Left colon (tissue), 2 donors: ENCODE measurements around the gene TRMT11. TPM values are rescaled to one million over a fixed set of nuclear protein-coding genes. Genes with fewer than 3 reads are reported as not detected.

Experiments
- ATAC-seq: fragments of 200-7000 bp; cut with Tn5 transposase; one replicate; pipeline ENCODE4 v1.9.1; 2020; ENCODE audit warnings: mild to moderate bottlenecking, moderate library complexity
- DNase-seq, 2 donors: peaks; one replicate each; pipeline ENCODE4 v3.0.0-alpha.2; 2020
- intact Hi-C, 2 donors: fragments of 100-400 bp; cut with DNase I in 1 of 2; cut with micrococcal nuclease in 1 of 2; formaldehyde crosslinking; loops; one replicate each; pipeline versions ENCODE4 v1.11.2 to v1.14.0; 2022; cut with DNase I, micrococcal nuclease
- total RNA-seq, 2 donors: library from RNA; stranded (reverse); fragmentation: NEBNext Ultra II Directional; extraction: Animal tissue kit (Norgen Biotek cat#: 25700); gene quantifications; one replicate each; pipeline ENCODE4 v1.2.1, GENCODE V29; 2021
- donor health status: DM: no; HTN: no; CAD: no.
- donor health status: DM: yes; HTN: yes; CAD: no.

TRMT11 gene
- total RNA-seq, 2 donors from 2014 or later, result 15.9 to 17.2 TPM

DNA sequence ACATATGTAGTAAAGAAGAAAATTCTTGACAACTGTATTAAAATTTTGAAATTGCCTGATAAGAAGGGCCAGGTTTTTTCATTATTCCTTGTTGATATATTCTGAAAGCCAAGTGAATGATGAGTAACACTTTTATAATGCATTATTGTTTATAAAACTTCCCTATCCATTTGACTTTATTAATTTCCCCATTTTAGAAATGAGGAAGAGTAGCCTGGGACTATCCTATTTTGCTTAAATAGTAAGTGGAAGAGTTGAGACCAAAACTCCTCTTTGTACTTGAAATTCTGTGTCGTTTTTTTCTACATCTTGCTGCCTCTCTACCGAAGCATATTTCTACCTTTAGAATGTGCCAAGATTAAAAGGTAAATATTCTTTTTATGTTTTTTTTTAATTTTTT lies 39.7 kb downstream of the TRMT11 start:
- no peak for DNase-seq
- intact Hi-C loops, result no loop called here
- no peak for ATAC-seq

DNA sequence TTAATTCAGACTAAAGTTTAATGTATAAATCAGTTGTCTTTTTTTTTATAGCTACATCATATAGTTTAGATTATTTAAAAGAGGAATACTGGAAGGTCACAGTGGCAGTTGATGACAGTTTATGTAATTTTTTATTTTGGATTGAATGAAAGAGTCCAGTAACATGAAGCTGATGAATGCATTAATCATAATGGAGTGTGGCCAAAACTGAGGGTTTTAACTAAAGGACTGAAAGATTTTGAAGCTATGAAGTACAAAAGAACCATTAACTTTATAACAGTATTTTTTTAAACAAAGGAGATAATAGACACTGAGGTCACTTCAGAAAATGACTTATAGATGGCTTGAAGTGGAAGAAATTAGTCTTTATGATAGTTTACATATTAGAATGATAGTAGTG lies 41.3 kb downstream of the TRMT11 start:
- intact Hi-C loops, result no loop called here
- DNase-seq (no peak), ATAC-seq (no peak)

DNA sequence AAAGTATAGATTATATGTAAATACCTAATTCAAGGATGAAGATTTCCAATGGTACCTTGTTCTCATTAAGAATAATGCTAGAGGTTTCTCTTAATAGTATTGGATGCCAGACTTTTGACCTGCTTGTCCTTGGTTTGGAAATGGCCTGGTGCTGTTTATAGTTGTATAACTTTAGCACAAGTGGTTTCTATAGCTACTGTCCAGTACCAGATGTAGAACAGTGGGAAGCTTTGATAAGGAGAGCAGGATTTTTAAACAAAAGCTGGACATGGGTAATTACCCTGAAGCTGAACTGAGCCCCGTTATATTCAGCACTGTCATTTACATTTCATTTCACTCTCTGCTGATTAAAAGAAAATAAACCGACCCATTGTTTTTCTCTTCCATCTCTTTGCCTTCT lies 43.7 kb downstream of the TRMT11 start:
- intact Hi-C loops, result no loop called here
- ATAC-seq (no peak), DNase-seq (no peak)

DNA sequence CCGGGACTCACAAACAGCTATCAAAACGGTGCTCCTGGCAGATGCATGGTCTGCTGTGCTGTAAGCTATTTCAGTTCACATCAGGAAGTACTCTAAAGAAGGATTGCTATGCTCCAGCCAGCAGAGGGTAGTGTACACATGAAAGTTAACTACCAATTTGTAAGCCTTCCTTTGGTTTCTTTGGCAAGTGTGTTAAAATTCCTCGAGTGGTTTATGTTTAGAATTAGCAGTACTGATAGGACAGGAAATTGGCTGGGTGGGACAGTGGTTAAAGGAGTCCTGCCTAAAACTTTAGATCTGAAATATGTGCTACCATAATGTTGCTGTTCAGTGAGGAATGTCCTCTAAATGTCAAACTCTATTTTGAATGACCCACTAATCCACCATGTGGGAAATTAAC lies 47.4 kb downstream of the TRMT11 start:
- DNase-seq (peak in 1 of 2 donors; percentile 27), ATAC-seq (peak; percentile 99)
- intact Hi-C loops, result no loop called here

DNA sequence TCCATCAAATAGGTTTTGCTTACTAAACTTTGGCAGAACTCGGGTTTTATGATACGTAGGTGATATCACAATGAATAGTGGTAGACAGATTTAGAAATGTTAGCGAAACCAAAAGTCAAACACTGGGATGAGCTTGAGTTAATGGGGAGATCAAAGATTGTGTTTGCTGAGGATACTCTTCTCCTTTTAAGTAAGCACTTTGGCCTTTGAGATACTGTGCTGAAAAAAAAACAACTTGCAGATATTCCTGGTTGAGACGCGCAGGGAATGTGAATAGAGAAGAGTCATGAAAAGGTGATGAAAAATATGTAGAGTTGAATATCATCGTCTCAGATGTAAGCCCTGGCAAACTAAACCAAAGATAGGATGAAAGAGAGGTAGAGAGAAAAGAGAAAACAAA lies 48.3 kb downstream of the TRMT11 start:
- intact Hi-C loops, result no loop called here
- ATAC-seq, result no peak
- DNase-seq, result no peak

DNA sequence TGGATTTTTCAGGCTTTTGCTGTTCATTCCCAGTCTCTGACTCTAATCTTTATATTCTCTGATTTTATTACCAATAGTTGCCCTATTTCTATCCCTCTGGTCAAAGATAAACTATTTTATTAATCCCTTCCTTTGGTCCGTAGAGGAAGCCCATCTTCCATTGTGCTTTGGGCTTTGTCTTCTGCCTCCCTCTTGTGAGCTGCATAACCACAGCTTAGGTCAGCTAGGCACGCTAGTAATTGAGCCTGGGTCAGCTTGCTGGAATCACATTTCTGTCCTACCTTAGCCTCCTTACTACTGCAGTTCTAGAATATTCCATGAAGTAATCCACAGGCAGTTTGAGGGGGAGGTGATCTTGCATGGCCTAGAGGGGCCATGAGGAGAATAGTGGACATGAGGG lies 49.4 kb downstream of the TRMT11 start:
- no peak for DNase-seq
- intact Hi-C loops, result no loop called here
- ATAC-seq, result no peak

DNA sequence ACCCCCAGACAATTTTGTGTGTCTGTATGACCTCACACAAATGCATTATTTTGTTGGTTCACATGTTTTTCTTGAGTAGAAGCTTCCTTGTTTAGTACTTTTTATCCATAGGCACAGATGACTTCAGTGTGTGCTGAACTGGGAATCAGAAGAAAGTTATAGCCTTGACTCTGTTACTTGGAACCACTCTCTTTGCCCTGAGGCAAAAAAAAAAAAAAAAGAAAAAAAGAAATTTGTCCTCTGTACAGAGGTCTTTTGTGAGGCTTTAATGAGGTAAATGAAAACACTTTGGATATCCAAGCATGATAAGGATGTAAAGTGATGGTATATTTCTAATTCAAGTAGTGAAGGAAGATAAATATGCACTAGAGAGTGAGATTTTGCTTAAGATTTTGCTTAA lies 51.9 kb downstream of the TRMT11 start:
- ATAC-seq (no peak), DNase-seq (no peak)
- intact Hi-C loops, result no loop called here

DNA sequence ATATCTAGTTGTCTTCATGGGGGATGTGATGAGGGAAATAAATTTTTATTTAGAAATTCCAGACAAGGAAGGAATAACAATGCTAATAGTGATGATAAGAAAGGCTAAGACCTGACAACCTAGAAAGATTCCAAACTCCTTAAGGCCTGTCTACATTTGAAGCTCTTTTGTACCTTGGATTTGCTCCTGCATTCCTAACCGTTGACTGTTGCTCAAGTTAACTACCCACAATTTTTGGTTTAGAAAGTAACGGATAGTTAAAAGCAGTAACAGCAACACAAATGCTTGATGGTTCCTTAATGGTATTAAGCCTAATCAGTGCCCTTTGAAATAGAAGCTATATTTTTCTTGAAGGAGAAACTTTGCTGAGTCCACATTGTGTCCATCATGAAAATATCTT lies 52.9 kb downstream of the TRMT11 start:
- no peak for ATAC-seq

DNA sequence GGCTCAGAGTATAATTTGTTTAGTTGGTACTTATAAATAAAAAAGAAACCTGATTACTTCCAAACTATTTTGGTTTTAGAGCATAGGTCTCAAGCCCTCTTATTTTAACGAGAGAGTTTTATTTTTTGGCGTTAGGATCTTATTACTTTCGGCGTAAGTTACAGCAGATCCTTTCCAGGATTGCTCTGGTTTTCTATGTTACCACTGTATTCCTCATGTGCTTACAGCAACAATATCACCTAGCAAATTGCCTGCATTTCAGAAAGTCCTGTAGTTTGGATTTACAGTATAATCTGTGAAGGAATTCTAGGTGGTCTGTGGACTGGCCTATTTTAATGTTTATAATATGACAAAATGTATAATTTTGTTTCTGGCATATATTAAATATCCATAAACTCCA lies 54.1 kb downstream of the TRMT11 start:
- peak; percentile 69 for ATAC-seq
- intact Hi-C loops, result no loop called here
- DNase-seq, result no peak

More for the DNA sequence above, 52.9 kb downstream of the TRMT11 start:
- no peak for DNase-seq
- intact Hi-C loops, result no loop called here

DNA sequence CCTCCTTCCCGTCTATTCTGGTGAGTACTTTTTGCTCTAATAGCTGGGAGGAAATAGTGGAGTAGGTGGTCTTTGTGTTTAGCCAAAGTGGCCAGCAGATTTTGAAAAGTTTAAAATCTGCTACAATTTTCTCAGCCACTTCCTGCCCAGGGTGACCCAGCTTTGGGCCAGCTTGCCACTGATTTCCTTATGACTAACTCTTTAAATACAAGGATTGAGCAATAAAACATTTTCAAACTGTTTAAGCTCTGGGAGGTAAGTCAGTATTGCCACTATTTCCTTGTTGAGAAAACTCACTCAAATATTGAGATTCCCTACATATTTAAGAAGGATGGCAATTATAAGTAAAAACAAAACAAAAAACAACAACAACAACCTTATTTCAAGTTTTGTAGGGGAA lies 54.5 kb downstream of the TRMT11 start:
- ATAC-seq (peak; percentile 99), DNase-seq (peak; percentile 45 to 73)
- intact Hi-C loops, result no loop called here

DNA sequence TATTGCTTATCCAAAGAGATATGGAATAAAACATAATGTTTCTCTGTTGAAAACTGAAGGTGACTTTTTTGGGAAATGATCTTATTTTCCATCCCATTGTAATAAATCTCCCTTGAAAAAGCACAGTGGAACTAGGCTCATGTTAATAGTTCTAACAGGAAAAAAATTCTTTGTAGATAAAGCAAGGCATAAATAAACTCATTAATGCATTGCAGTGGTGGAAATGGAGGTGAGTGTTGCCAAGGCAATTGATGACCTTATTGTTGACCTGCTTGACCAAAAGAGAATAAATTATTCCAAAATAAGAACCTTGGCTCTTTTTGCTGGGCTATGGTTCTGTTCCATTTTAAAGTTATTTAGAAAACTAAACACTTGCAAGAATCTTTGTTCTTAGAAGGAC lies 55.2 kb downstream of the TRMT11 start:
- no peak for DNase-seq
- ATAC-seq, result no peak
- intact Hi-C loops, result no loop called here

DNA sequence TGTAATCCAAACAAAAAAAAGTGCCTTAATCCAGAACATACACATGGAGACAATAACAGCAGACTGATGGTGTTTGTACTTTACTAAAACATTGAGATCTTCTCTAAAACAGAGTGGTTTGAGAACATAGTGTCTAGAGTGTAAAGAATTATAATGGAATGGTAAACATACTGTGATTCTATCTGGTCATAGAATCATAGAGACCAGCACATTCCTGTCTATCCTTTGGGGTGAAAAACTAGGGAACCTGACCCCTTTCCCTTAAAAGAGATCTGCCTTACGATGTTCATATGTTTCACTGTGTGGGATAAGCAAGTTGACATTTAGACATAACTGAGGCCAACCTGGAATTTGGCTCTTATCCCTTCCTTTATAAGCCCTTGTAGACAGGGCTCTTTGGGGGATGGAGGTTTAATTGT lies 55.7 kb downstream of the TRMT11 start:
- DNase-seq, result no peak
- intact Hi-C loops, result no loop called here
- no peak for ATAC-seq

DNA sequence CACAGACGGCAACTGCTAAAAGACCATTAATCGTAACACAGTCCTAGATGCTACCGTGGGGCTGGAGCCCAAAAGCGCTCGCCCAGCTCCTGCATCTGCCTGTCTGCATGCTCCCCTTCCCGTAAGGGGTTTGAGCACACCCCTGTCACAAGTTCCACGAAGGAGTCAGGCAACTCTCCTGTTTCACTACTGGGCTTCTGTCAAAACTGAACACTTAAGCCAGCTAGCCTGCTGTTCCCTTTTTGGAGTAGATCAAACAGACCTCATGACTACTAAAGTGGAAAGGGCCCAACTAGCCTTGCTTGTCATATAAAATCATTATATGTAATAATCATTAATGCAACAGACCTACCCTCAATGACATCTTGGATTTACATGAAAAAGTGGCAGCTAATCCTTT lies 61.3 kb downstream of the TRMT11 start:
- intact Hi-C loops, result no loop called here
- no peak for DNase-seq
- ATAC-seq, result no peak

DNA sequence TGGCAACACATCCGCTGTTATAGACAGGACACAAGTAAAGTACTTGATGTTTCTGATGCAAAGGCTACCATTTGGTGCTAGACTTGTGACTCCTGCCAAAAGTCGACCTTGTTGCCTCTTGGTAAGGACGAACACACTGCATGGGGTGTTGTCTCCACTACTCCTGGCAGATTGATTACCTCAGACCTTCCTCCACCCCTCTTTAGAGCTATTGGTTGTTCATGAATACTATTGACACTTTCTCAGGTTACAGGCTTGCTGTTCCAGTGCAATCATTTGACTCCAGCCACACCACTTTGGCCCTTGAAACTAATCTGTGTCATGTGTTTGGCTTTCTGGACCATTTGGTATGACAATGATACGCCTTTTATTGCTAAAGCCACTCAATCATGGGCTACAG lies 62.3 kb downstream of the TRMT11 start:
- intact Hi-C loops, result no loop called here
- no peak for ATAC-seq
- DNase-seq, result no peak

DNA sequence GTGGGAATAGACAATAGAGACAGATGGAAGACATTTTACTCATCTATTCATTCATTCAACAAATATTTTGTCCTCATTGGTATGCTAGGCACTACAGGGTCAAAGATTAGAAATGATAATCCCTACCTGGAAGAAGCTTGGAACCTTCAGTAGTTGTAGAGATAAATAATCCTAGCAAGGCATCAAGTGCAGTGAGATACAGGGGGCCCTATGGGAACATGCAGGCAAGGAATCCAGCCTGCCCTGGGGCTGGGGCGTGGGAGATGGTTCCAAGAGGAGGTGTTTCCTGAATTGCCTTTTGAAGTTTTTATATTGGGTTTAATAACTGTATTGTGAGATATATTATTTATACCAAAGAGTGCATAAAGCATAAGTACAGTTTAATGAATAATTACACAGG lies 64.5 kb downstream of the TRMT11 start:
- no peak for ATAC-seq
- no peak for DNase-seq
- intact Hi-C loops, result no loop called here

DNA sequence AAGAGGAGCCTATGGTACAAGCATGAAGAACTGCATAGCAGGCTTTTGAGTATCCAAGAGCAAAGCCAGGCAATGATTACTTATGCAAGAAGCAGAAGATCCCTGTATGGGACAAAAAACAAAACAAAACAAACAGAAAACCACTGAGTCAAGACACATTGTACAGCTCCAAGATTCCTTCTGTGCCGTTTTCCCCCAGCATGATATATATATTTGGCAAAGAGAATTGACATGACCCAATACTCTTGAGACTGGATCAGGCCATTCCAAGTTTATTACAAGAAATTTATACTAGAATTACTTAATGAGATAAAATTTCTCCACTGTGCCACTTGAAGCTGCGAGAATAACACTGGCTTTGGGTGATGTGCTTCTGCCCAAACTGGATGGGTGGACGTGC lies 65.5 kb downstream of the TRMT11 start:
- intact Hi-C loops, result no loop called here

DNA sequence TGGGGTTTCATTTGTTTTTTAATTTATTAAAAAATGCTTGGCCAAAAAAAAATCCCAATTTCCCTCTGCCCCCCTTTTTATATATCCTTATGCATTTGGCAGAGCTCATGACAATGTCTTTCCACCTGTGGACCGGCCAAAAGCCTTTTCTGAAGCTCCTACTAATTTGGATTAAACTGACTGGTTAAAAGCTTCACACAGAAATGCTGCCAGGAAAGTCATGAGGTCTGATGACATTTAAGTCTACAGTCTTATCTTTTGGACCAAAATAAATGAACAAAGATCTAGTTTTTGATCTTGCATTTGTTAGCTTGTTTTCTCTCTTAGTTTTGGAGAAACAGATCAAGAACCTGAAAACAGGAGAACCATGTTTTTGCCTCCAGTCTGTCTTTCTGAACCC lies 66.1 kb downstream of the TRMT11 start:
- DNase-seq (no peak), ATAC-seq (no peak)
- intact Hi-C loops, result no loop called here

More for the DNA sequence above, 65.5 kb downstream of the TRMT11 start:
- ATAC-seq (no peak), DNase-seq (no peak)

DNA sequence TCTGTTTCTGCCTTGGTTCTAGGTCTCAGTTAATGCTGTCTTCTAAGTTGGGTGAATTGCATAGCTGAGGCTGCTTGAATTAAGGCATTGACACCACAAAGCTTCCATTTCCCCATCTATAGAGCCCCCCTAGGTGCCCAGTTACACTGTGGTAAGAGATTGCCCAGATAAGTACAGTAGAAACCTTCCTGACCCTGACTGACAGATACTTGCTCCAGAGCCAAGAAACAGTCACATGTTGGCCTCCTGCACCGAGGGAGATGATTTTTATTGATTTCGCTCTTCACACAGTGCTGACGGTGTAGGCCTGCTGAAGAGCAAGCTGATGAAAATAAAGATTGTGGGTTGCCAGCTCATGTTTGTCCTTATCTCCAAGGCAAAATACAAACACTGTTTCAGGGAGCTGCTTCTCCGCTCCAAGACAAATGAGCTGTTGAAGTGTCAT lies 67.9 kb downstream of the TRMT11 start:
- DNase-seq (peak; percentile 19 to 38), ATAC-seq (peak; percentile 83)
- intact Hi-C loops, result no loop called here

DNA sequence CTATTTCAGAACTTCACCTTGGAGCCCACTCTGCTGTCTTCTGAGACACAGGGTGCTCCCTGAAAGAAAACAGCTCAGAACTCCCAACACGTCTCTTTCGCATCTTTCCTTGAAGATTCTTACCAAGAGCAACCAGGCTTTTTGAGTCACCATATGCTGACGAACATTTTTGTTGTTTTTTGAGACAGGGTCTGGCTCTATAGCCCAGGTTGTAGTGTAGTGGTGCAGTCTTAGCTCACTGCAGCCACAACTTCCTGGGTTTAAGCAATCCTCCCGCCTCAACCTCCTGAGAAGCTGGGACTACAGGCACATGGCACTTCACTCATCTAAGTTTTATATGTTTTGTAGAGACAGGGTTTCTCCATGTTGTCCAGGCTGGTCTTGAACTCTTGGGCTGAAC lies 68.5 kb downstream of the TRMT11 start:
- intact Hi-C loops, result no loop called here
- no peak for ATAC-seq

DNA sequence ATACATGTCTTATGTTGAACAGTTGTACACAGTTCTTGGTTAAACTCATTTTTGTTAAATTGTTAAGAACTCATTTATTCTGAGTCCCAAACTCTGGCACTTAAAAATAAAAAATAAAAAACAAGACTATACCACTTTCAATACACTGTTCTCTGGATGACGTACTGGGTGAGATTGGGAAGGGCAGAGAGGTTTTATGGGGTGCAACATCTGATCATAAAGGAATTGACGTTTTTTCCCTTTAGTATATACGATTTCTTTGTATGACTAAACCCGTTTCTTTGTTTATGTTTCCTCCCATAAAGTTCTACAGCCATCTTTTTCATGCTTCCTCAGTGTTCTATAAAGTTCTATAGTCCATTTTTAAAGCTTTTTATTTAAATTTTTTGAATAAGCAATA lies 69.1 kb downstream of the TRMT11 start:
- ATAC-seq (peak; percentile 78), DNase-seq (no peak)
- intact Hi-C loops, result no loop called here

More for the DNA sequence above, 68.5 kb downstream of the TRMT11 start:
- DNase-seq, result no peak

DNA sequence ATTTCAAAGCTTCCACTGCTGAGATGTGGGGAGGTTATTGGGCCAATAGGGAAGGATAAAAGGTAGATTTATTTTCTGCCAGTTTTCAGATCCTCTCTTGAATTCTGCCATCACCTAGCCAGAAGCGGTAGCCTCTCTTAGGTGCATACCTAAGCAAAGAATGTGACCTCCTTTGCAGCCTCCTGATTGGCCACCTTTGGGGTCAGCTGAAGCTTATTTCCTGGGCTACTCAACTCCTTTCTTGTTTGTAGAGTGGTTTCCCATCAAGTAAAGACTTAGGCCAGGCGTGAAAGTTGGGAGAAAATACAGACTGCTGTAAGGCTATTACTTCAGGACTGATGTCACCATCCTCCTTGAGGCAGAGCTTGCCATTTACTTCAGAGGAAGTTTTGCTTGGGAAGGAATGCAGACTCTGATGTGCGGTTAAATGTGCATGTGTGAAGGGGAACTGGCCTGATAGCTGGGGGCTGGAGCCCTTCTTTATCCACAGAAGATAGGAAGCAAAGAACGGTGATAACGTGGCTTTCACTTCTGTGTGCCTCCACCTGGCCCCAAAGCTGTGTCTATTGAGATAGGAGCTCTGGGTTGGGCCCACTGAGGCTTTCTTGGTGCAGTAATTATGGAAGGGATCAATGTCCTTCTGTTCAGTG lies 70.1 kb downstream of the TRMT11 start:
- ATAC-seq, result no peak
- DNase-seq, result no peak
- intact Hi-C loops, result no loop called here
